ENCODE results near the gene GNGT2. TPM values are rescaled to one million over a fixed set of nuclear protein-coding genes. Genes with fewer than 3 reads are reported as not detected.

The GNGT2 gene
- polyA plus RNA-seq, 2 donors: 0.86 to 1.3 TPM

DNA sequence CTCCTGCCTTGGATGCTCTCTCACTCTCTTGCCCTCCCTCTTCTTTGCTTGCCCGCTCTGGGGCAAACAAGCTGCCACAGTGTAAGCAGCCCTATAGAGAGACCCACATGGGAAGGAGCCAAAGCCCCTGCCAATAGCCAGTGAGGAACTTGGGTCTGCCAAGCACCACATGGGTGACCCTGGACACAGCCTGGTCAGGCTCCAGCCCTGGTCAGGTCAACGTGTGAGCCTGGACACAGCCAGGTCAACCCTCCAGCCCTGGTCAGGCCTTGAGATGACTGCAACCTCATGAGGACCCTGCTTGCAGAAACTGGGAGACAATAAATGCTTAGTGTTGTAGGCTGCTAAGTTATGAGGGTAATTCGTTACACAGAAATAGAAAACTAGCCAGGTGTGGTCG lies 34.5 kb upstream of the GNGT2 start:
- Histone ChIP-seq H3K27me3 (ENCODE audit: control insufficient read depth in 1 of 2, insufficient read depth in 2 of 2, low read length in 2 of 2) (no peaks in the 10 kb centered on the region), H3K36me3 (ENCODE audit: control insufficient read depth in 2 of 2, insufficient read depth in 2 of 2, low read length in 1 of 2) (no peaks in the 10 kb centered on the region), H3K9me3 (ENCODE audit: control insufficient read depth in 2 of 2, insufficient read depth in 1 of 2, low read depth in 1 of 2, low read length in 1 of 2) (no peaks in the 10 kb centered on the region), H3K4me3 (ENCODE audit: low read depth in 1 of 2, low read length in 2 of 2) (no peak overlapping the region), H3K27ac (ENCODE audit: low read depth in 2 of 2, low read length in 1 of 2) (no peak overlapping the region), H3K4me1 (ENCODE audit: control insufficient read depth in 2 of 2, insufficient read depth in 2 of 2, low read length in 1 of 2) (no peaks in the 10 kb centered on the region)
- WGBS, 2 donors: 93 to 94% methylated on average over 4 of the region's 4 CpGs

DNA sequence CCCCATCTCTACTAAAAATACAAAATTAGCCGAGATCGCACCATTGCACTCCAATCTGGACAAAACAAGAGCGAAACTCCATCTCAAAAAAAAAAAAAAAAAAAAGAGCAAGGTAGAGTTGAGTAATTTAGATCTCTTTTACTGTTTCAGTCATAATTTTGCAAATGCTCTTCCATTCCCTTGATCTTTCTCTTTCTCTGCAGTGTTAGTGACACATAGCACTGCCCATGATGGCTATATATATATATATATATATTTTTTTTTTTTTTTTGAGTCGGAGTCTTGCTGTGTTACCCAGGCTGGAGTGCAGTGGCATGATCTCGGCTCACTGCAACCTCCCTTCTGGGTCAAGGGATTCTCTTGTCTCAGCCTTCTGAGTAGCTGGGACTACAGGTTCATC lies 32.4 kb upstream of the GNGT2 start:
- Histone ChIP-seq H3K4me3 (ENCODE audit: low read depth in 1 of 2, low read length in 2 of 2) (no peak overlapping the region), H3K27ac (ENCODE audit: low read depth in 2 of 2, low read length in 1 of 2) (no peak overlapping the region), H3K27me3 (ENCODE audit: control insufficient read depth in 1 of 2, insufficient read depth in 2 of 2, low read length in 2 of 2) (no peaks in the 10 kb centered on the region), H3K4me1 (ENCODE audit: control insufficient read depth in 2 of 2, insufficient read depth in 2 of 2, low read length in 1 of 2) (no peaks in the 10 kb centered on the region), H3K9me3 (ENCODE audit: control insufficient read depth in 2 of 2, insufficient read depth in 1 of 2, low read depth in 1 of 2, low read length in 1 of 2) (no peaks in the 10 kb centered on the region), H3K36me3 (ENCODE audit: control insufficient read depth in 2 of 2, insufficient read depth in 2 of 2, low read length in 1 of 2) (no peaks in the 10 kb centered on the region)
- WGBS, 2 donors: 90 to 95% methylated on average over 5 of the region's 5 CpGs

DNA sequence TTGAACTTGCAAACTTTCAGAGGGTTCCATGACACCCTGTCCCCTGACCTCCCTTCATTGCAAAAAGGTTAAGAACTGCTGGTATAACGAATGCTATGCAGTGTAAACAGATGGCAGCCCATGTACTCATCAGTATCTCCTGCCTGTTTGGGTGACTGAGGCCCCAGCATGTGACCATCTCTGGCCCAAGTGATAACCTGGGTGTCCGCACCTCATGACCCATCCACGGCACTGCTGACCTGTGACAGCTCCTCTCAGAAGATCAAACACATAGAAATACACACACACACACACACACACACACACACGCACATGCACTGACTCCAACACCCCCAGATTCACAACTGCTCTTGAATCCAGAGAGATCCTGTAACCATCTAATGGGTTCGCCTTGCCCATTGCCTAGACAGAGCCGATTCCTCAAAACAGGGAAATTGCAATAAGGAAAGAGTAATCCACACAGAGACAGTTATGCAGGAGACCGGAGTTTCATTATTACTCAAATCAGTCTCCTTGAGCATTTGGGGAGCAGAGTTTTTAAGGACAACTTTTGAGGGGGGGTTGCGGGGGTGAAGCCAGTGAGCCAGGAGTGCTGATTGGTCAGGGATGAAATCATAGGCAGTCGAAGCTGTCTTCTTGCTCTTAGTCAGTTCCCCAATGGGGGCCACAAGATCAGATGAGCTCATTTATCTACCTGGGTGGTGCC lies 31.5 kb upstream of the GNGT2 start:
- H3K4me3 ChIP-seq (ENCODE audit: low read depth in 1 of 2, low read length in 2 of 2): no peak overlapping the region
- no peaks in the 10 kb centered on the region for H3K27me3 ChIP-seq (ENCODE audit: control insufficient read depth in 1 of 2, insufficient read depth in 2 of 2, low read length in 2 of 2)
- H3K9me3 ChIP-seq (ENCODE audit: control insufficient read depth in 2 of 2, insufficient read depth in 1 of 2, low read depth in 1 of 2, low read length in 1 of 2): peaks cover 0 to 3% of the 10 kb centered on the region in 2 donors
- 80 to 84% methylated on average over 9 of the region's 9 CpGs for WGBS, 2 donors
- H3K4me1 ChIP-seq (ENCODE audit: control insufficient read depth in 2 of 2, insufficient read depth in 2 of 2, low read length in 1 of 2): no peaks in the 10 kb centered on the region
- no peak overlapping the region for H3K27ac ChIP-seq (ENCODE audit: low read depth in 2 of 2, low read length in 1 of 2)
- H3K36me3 ChIP-seq (ENCODE audit: control insufficient read depth in 2 of 2, insufficient read depth in 2 of 2, low read length in 1 of 2): no peaks in the 10 kb centered on the region

DNA sequence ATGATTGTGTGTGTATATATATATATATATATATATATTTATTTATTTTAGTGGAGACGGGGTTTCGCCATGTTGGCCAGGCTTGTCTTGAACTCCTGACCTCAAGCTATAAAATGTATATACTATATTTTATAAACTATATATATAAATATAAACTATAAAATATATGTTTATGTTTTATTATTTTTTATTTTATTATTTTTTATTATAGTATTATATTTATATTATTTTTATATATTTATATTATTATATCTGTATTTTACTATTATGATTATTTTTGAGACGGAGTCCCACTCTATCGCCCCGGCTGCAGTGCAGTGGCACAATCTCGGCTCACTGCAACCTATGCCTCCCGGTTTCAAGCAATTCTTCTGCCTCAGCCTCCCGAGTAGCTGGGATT lies 30.7 kb upstream of the GNGT2 start:
- H3K27ac ChIP-seq (ENCODE audit: low read depth in 2 of 2, low read length in 1 of 2): no peak overlapping the region
- H3K27me3 ChIP-seq (ENCODE audit: control insufficient read depth in 1 of 2, insufficient read depth in 2 of 2, low read length in 2 of 2): no peaks in the 10 kb centered on the region
- H3K4me3 ChIP-seq (ENCODE audit: low read depth in 1 of 2, low read length in 2 of 2): no peak overlapping the region
- no peaks in the 10 kb centered on the region for H3K4me1 ChIP-seq (ENCODE audit: control insufficient read depth in 2 of 2, insufficient read depth in 2 of 2, low read length in 1 of 2)
- H3K36me3 ChIP-seq (ENCODE audit: control insufficient read depth in 2 of 2, insufficient read depth in 2 of 2, low read length in 1 of 2): no peaks in the 10 kb centered on the region
- H3K9me3 ChIP-seq (ENCODE audit: control insufficient read depth in 2 of 2, insufficient read depth in 1 of 2, low read depth in 1 of 2, low read length in 1 of 2): peaks cover 0 to 3% of the 10 kb centered on the region in 2 donors
- WGBS, 2 donors: 83 to 87% methylated on average over 8 of the region's 8 CpGs

DNA sequence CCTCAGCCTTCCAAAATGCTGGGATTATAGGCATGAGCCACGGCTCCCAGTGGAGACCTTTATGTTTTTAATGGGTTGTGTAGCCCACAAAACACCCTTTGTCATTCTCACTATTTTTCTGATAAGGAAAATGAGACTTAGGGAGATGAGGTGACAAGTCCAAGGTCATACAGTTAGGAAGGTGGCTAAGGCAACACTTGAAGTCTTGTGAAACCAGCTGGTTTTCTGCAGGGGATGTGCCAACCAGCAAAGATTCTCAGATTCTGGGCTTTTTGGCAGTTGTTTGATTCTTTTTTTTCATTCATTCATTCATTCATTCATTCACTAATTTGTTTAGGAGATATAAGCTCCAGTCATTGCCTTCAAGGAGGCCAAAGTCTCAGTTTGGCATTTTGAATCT lies 30.2 kb upstream of the GNGT2 start:
- 47 to 69% methylated on average over 1 of the region's 1 CpG for WGBS, 2 donors
- Histone ChIP-seq H3K4me1 (ENCODE audit: control insufficient read depth in 2 of 2, insufficient read depth in 2 of 2, low read length in 1 of 2) (no peaks in the 10 kb centered on the region), H3K9me3 (ENCODE audit: control insufficient read depth in 2 of 2, insufficient read depth in 1 of 2, low read depth in 1 of 2, low read length in 1 of 2) (peaks cover 0 to 3% of the 10 kb centered on the region in 2 donors), H3K36me3 (ENCODE audit: control insufficient read depth in 2 of 2, insufficient read depth in 2 of 2, low read length in 1 of 2) (no peaks in the 10 kb centered on the region), H3K27ac (ENCODE audit: low read depth in 2 of 2, low read length in 1 of 2) (no peak overlapping the region), H3K27me3 (ENCODE audit: control insufficient read depth in 1 of 2, insufficient read depth in 2 of 2, low read length in 2 of 2) (no peaks in the 10 kb centered on the region), H3K4me3 (ENCODE audit: low read depth in 1 of 2, low read length in 2 of 2) (no peak overlapping the region)

DNA sequence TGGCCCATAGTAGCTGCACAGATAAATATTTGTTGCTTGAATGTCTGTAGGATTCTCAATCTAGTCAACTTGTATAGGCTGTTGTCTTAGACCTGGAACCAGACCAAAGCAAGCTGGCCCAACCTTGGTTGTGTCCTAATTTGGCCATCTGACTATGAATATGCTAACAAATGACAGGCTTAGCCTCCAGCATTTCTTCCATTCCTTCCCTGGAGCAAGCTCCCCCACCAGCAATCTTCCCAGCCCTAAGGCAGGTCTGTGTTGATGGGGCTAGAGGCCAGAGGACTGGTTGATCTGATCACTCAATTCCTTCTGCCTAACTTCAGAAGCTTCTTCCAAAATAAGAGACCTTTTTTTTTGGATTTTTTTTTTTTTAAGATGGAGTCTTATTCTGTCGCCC lies 29.6 kb upstream of the GNGT2 start:
- WGBS, 2 donors: 91 to 100% methylated on average over 1 of the region's 1 CpG

DNA sequence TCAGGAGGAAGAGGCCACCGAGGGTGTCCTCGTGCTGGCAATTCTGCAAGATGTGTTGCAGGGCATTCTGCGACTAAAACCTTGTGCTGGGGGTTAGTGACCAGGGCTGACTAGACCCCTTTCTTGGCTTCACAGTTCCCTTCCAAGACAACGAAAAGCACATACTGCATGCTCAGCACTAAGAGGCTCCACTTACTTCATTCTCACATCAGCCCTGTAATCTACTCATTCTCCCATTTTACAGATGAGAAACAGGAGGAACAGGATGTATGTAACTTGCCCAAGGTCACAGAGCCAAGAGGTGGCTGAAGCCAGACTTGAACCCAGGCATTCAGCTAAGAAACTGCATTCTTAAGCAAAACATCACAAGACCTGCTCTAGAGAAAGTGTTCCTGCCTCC lies 25.5 kb upstream of the GNGT2 start:
- no peaks in the 10 kb centered on the region for H3K4me1 ChIP-seq (ENCODE audit: control insufficient read depth in 2 of 2, insufficient read depth in 2 of 2, low read length in 1 of 2)
- no peak overlapping the region for H3K27ac ChIP-seq (ENCODE audit: low read depth in 2 of 2, low read length in 1 of 2)
- no peaks in the 10 kb centered on the region for H3K27me3 ChIP-seq (ENCODE audit: control insufficient read depth in 1 of 2, insufficient read depth in 2 of 2, low read length in 2 of 2)
- WGBS, 2 donors: 80% methylated on average over 4 of the region's 4 CpGs
- H3K4me3 ChIP-seq (ENCODE audit: low read depth in 1 of 2, low read length in 2 of 2): no peak overlapping the region
- H3K9me3 ChIP-seq (ENCODE audit: control insufficient read depth in 2 of 2, insufficient read depth in 1 of 2, low read depth in 1 of 2, low read length in 1 of 2): peaks cover 0 to 3% of the 10 kb centered on the region in 2 donors
- H3K36me3 ChIP-seq (ENCODE audit: control insufficient read depth in 2 of 2, insufficient read depth in 2 of 2, low read length in 1 of 2): no peaks in the 10 kb centered on the region

More for the DNA sequence above, 29.6 kb upstream of the GNGT2 start:
- H3K27ac ChIP-seq (ENCODE audit: low read depth in 2 of 2, low read length in 1 of 2): no peak overlapping the region
- no peaks in the 10 kb centered on the region for H3K36me3 ChIP-seq (ENCODE audit: control insufficient read depth in 2 of 2, insufficient read depth in 2 of 2, low read length in 1 of 2)
- no peaks in the 10 kb centered on the region for H3K4me1 ChIP-seq (ENCODE audit: control insufficient read depth in 2 of 2, insufficient read depth in 2 of 2, low read length in 1 of 2)
- no peaks in the 10 kb centered on the region for H3K27me3 ChIP-seq (ENCODE audit: control insufficient read depth in 1 of 2, insufficient read depth in 2 of 2, low read length in 2 of 2)
- peaks cover 0 to 3% of the 10 kb centered on the region in 2 donors for H3K9me3 ChIP-seq (ENCODE audit: control insufficient read depth in 2 of 2, insufficient read depth in 1 of 2, low read depth in 1 of 2, low read length in 1 of 2)
- no peak overlapping the region for H3K4me3 ChIP-seq (ENCODE audit: low read depth in 1 of 2, low read length in 2 of 2)

DNA sequence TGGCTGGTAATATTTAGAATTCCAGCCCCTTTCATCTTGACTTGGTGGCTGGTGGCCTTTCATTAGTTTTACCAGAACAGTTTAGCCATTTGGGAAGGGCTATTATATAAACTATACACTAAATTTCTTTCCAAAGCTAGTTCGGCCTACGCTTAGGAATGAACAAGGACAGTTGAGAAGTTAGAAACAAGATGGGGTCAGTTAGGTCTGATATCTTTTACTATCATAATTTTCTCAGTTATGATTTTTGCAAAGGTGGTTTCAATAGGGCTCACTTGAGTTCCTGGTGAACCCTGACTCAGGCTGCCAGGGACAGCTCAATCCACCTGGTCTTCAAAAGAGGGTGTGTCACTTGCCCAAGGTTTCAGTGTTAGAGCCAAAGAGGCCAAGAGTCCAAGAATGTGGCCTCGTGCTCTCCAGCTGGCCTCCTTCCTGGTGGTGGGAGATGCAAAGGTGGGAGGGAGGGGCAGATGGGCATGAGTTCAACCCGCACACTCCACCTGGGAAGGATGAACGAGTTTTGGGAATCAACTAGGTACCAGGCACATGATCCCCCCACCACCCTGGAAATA lies 24.2 kb upstream of the GNGT2 start:
- Histone ChIP-seq H3K4me3 (ENCODE audit: low read depth in 1 of 2, low read length in 2 of 2) (no peak overlapping the region), H3K27ac (ENCODE audit: low read depth in 2 of 2, low read length in 1 of 2) (no peak overlapping the region), H3K4me1 (ENCODE audit: control insufficient read depth in 2 of 2, insufficient read depth in 2 of 2, low read length in 1 of 2) (peaks cover 0 to 3% of the 10 kb centered on the region in 2 donors), H3K9me3 (ENCODE audit: control insufficient read depth in 2 of 2, insufficient read depth in 1 of 2, low read depth in 1 of 2, low read length in 1 of 2) (peaks cover 0 to 3% of the 10 kb centered on the region in 2 donors), H3K36me3 (ENCODE audit: control insufficient read depth in 2 of 2, insufficient read depth in 2 of 2, low read length in 1 of 2) (no peaks in the 10 kb centered on the region), H3K27me3 (ENCODE audit: control insufficient read depth in 1 of 2, insufficient read depth in 2 of 2, low read length in 2 of 2) (peaks cover 0 to 4% of the 10 kb centered on the region in 2 donors)
- 73 to 83% methylated on average over 5 of the region's 5 CpGs for WGBS, 2 donors

DNA sequence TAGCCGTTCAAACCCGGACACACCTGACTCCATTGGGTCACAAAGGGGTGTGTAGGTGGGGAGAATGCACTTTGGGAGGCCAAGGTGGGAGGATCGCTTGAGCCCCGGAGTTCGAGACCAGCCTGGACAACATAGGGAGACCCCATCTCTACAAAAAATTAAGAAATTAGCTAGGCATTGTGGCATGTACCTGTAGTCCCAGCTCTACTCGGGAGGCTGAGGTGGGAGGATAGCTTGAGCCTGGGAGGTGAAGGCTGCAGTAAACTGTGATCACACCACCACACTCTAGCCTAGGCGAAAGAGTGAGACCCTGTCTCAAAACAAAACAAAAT lies 21.2 kb upstream of the GNGT2 start:
- WGBS, 2 donors: 67 to 73% methylated on average over 7 of the region's 7 CpGs
- peaks cover 0 to 4% of the 10 kb centered on the region in 2 donors for H3K27me3 ChIP-seq (ENCODE audit: control insufficient read depth in 1 of 2, insufficient read depth in 2 of 2, low read length in 2 of 2)
- H3K36me3 ChIP-seq (ENCODE audit: control insufficient read depth in 2 of 2, insufficient read depth in 2 of 2, low read length in 1 of 2): no peaks in the 10 kb centered on the region
- H3K9me3 ChIP-seq (ENCODE audit: control insufficient read depth in 2 of 2, insufficient read depth in 1 of 2, low read depth in 1 of 2, low read length in 1 of 2): no peaks in the 10 kb centered on the region
- no peak overlapping the region for H3K4me3 ChIP-seq (ENCODE audit: low read depth in 1 of 2, low read length in 2 of 2)
- H3K27ac ChIP-seq (ENCODE audit: low read depth in 2 of 2, low read length in 1 of 2): no peak overlapping the region
- peaks cover 0 to 3% of the 10 kb centered on the region in 2 donors for H3K4me1 ChIP-seq (ENCODE audit: control insufficient read depth in 2 of 2, insufficient read depth in 2 of 2, low read length in 1 of 2)

All from esophagus (tissue), 2 donors.